ENCODE data around the gene UBAP2L.

The UBAP2L gene

DNA sequence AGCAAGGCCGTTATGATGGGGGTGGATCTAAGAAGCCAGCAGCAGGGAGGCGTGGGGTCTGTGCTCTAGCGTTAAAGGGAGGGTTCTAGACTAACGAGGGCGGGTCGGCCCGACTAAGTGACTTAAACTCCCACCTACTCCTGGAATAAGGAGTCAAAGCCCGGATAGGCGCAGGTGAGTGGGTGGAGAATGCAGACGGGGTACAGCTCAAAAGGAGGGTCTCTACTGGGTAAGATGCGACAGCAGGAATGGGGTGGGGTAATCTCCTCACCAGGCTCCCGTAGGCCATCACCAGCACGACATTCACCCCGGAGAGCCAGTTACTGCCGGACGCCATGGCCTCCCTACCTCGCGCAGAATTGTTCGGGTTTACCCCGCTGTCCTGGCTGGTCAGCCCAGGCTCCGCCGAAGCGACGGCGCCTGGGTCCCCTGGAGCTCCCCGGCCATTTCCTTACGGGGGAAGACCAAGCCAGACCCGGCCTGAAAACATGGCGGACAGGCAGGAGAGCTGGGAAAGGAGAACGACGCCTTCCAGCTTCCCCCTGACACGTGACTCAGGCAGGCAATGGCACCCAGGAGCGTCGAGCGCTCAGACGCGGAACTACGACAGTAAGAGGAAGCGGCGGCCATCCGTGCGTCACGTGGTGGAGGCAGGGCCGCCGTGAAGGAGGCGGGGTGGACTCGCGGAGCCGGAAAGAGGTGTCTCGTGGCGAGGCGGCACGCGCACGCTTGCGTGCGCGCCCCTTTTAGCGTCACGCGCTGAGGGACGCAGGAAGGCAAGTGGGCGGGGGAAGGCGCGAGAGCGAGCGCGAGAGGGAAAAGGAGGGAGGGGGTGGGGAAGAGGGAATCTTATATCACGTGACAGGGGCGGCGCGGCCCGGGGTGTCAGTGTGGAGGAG lies at the start of gene UBAP2L:
Gene UBAP2L, plus strand, starts transcription at position 885 of the 899 bp plus-strand sequence. CDS start 4,169 bp downstream, outside the sequence.
- peak; percentile 99 for DNase-seq (ENCODE audit: low spot score)

DNA sequence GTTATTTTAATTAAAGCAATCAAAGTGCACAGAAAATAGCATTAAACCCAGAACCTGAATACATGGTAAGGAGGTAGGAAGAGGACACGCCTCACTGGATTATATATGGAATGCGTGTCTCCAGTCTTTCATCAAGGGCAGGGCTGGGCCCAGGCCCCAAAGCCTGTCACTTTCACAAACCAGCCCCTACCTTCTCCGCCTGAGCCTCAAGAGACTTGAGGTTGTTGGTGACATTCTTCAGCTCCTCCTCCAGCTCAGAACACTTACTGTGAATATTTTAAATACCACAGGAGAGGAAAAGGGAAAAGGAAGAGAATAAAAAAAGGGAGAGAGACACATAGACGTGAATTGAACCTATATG lies 49.6 kb upstream of the UBAP2L start:
- DNase-seq (ENCODE audit: low spot score), result no peak

DNA sequence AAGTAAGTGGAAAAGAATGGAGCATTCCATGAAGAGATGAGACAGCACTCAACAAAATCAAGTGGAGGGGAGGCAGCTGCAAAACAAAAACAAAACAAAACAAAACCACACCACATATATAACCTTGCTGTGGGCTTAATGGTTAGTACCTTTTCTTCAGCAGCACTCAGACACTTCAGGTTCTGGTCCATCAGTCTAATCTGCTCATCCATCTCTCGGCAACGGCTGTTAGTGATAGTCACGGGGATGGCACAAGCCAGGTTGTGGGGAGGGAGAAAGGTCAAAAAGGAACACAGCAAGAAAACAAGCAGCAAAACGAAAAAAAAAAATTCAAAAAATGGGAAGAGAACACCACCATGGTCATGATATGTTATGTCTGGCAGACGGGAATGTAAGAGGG lies 48.9 kb upstream of the UBAP2L start:
- no peak for DNase-seq (ENCODE audit: low spot score)

- DNase-seq (ENCODE audit: low spot score), result no peak
Measured at GRCh38 chr1:154174654-154175053, 46.1 kb upstream of the UBAP2L start.

- no peak for DNase-seq (ENCODE audit: low spot score)
Measured at GRCh38 chr1:154176337-154176736, 44.4 kb upstream of the UBAP2L start.

- DNase-seq (ENCODE audit: low spot score), result no peak
Measured at GRCh38 chr1:154178013-154178412, 42.7 kb upstream of the UBAP2L start.

- no peak for DNase-seq (ENCODE audit: low spot score)
Measured at GRCh38 chr1:154178911-154179811, 41.6 kb upstream of the UBAP2L start.

DNA sequence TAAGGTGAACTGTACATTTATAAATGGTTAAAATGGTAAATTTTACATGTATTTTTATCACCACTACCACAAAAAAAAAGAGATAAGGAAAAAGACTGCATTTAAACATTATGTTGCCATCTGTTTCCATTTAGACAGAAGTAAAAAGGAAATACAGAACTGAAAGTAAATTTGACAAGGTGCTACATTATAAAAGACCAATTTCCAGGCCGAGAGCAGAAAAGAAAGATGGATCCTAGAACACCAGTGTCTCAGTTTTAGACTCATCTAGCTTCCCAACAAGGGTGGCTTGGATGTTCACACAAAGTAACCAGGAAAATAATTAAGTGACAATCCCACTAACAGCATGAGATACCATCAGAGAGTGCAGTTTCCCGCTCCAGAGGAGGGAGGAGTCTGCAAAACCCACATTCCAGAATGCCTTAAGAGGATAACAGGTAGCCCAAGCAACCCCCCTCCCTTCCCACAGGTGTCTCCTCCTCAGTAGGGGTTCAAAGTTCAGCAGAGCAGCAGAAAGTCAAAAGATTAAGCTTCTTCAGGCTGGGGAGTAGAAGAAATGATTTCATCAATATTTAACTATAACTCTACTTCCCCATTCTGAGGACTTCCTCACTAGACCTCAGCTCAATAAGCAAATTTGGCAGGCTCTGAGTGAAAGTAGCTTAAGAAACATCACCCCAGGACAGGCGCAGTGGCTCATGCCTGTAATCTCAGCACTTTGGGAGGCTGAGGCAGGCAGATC lies 40.6 kb upstream of the UBAP2L start:
- no peak for DNase-seq (ENCODE audit: low spot score)

DNA sequence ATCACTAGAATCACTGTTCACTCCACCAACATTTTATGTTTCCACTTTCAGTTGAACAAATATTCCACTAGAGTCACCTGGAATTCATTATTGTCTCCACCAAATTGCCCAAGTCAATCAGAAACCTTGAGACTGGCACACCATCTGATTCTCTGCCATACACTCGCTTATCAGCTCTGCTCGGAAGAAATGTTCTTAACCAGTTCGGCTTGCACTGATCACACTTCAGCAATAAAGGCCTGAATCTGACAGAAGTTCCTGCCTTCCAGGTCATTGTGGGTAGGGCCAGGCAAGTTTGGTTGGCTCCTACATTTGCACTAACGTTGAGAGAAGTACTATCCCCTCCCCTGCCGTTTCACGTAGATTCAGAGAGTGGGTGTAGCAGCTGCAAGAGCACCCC lies 38.8 kb upstream of the UBAP2L start:
- DNase-seq (ENCODE audit: low spot score), result no peak

GRCh38 chr1:154182344-154183045 lies 38.3 kb upstream of the UBAP2L start:
- DNase-seq (ENCODE audit: low spot score), result peak; percentile 88

GRCh38 chr1:154183046-154183915 lies 37.5 kb upstream of the UBAP2L start:
- DNase-seq (ENCODE audit: low spot score), result peak; percentile 97

DNA sequence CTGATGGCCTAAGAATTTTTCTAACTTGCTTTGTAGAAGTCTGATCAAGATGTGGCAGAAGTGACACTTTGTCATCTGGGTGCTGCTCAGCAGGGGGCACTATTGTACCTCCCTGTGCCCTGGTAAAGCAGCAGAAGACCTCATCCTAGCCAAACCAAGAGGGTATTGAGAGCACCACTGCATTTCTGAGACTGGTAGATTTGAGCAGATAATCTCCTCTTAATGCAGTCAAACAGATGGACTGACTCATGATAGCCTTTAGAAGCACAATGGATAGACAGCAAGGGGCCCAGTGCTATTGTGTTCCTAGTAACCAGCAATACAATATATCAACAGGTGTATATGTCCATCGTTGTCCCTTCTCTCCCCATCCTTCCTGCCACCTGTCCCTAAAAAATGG lies 34.6 kb upstream of the UBAP2L start:
- DNase-seq (ENCODE audit: low spot score), result peak; percentile 72

GRCh38 chr1:154186852-154187501 lies 33.8 kb upstream of the UBAP2L start:
- no peak for DNase-seq (ENCODE audit: low spot score)

DNA sequence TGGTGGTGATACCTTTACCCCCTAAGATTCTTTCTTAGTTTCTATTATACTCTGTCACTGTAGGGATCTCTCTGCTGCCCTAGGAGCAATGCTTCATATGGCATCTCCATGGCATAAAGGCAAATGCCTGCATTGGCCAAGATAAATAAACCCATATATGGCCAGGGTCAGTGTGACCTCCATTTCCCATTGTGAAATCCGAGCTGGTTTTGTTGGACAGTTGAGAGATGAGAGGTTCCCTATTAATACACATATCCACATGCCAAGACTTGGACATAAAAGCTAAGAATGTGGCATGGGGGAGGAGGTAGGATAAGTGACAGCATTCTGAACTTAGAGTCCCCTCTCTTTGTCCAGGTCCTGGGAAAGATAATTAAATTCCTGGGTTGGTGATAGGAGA lies 30.2 kb upstream of the UBAP2L start:
- DNase-seq (ENCODE audit: low spot score), result no peak

DNA sequence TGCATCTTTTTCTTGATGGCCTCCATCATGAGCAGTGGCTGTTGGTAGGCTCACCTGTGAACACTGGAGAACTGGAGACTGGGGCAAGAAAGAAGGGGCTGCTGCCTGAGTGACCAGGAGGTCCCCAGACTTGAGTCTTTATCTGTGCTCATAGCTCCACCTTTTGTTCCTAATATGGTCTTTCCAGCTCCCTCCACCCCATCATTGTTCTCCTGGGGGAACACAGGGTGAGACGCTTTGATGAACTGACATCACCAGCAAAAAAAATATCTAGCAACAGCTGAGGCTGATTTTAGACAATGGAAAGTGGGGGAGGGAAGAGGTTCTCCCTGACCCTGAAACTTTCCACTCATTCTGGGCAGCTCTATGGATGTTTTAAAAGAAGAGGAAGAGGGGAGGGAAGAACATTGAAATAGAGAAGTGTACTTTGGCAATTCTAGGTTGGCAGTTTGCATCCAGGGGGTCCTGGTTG lies 28.7 kb upstream of the UBAP2L start, which contains the start of gene TPM3:
Gene TPM3, minus strand, starts transcription at position 111 of the 472 bp plus-strand sequence. Its CDS starts 82 bp downstream, at position 29.
- DNase-seq (ENCODE audit: low spot score), result no peak

GRCh38 chr1:154192476-154192875 lies 28.3 kb upstream of the UBAP2L start:
- no peak for DNase-seq (ENCODE audit: low spot score)

DNA sequence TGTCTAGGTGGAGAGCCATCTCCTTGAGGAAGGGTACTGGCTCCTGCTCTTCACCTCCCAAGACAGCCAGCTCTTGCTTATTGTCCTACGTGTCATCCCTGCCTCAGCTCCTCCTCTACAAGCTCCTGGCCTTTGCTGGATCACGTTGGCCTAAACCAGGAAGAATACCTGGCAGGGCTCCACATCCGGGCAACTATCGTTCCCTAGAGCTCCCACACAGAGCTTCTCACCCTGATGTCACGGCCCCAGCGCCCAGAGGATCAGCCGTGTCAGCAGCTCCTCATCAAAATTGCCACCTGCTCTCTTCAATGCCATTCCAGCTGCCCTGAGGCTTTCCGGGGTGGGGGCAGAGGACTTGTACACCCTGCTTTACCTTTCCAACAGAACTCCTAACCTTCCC lies 26.9 kb upstream of the UBAP2L start:
- DNase-seq (ENCODE audit: low spot score), result no peak

GRCh38 chr1:154198756-154199562 lies 21.8 kb upstream of the UBAP2L start:
- peak; percentile 47 for DNase-seq (ENCODE audit: low spot score)

GRCh38 chr1:154199563-154199879 lies 21.2 kb upstream of the UBAP2L start:
- no peak for DNase-seq (ENCODE audit: low spot score)

Measured in activated CD4-positive, alpha-beta T cell treated with anti-CD3 and anti-CD28 coated beads, Interleukin-2, Interleukin-4, amounts not matched to agents 100 ng/mL and 50 ng/mL, durations not matched to agents 16 hours and 8 hours (primary cell).